Testis (tissue), 2 donors: ENCODE results near the gene SLC9A8.

Experiments used
- CTCF ChIP-seq, 3 experiments: fragments of 450-650 bp in 2 of 3; fragments of 200-600 bp in 1 of 3; sonication (generic) in 1 of 3; IDR thresholded peaks; one replicate each; pipeline ENCODE4 v1.5.1; 2016 to 2019; ENCODE audit warnings: antibody characterized with exemption in 3 of 3, mild to moderate bottlenecking in 2 of 3, moderate library complexity in 1 of 3
- POLR2A ChIP-seq: fragments of 450-650 bp; IDR thresholded peaks from one replicate; pipeline ENCODE4 v1.6.1; 2017; ENCODE audit warnings: antibody characterized with exemption, mild to moderate bottlenecking, moderate library complexity

GRCh38 chr20:49765413-49765736, 47.3 kb upstream of the SLC9A8 start:
- no peak for TF ChIP-seq CTCF (IDR thresholded peaks at IDR 0.05)
- no peak for TF ChIP-seq POLR2A
